BE2C (cell line): ENCODE measurements around the gene TTC28.

ENCODE experiments used
- DNase-seq: peaks from one replicate; pipeline ENCODE4 v3.0.0-alpha.2; 2020
- H3K27me3 ChIP-seq: fragments of 250-450 bp; sonication (Bioruptor Pico); 2 replicates; pipeline ENCODE4 v1.5.1; 2020; ENCODE audit warnings: mild to moderate bottlenecking
- H3K36me3 ChIP-seq: fragments of 250-450 bp; sonication (Bioruptor Pico); 2 replicates; pipeline ENCODE4 v1.5.1; 2020; ENCODE audit warnings: mild to moderate bottlenecking
- H3K4me1 ChIP-seq: fragments of 250-450 bp; sonication (Bioruptor Pico); 2 replicates; pipeline ENCODE4 v1.5.1; 2020
- H3K4me3 ChIP-seq: 2 replicates; pipeline ENCODE4 v1.5.1; 2011; ENCODE audit warnings: low read depth, low read length
- H3K9me3 ChIP-seq: fragments of 250-450 bp; sonication (Bioruptor Pico); 2 replicates; pipeline ENCODE4 v1.5.1; 2020
- TF ChIP-seq, protein P1 (sequence below): IDR thresholded peaks from 2 replicates; pipeline ENCODE4 v1.5.1; 2012; ENCODE audit warnings: mild to moderate bottlenecking, low read depth, low read length

The TTC28 gene

GRCh38 chr22:28142361-28142961 is 537.2 kb downstream of the TTC28 start:
- Histone ChIP-seq H3K36me3 (no peaks in the 10 kb centered on the region), H3K9me3 (no peaks in the 10 kb centered on the region), H3K4me1 (0 out of 2 replicates have a peak, but pooled peaks cover 2% of the 10 kb centered on the region), H3K27me3 (no peaks in the 10 kb centered on the region), H3K4me3 (no peak overlapping the region)
- TF ChIP-seq, protein P1, sequence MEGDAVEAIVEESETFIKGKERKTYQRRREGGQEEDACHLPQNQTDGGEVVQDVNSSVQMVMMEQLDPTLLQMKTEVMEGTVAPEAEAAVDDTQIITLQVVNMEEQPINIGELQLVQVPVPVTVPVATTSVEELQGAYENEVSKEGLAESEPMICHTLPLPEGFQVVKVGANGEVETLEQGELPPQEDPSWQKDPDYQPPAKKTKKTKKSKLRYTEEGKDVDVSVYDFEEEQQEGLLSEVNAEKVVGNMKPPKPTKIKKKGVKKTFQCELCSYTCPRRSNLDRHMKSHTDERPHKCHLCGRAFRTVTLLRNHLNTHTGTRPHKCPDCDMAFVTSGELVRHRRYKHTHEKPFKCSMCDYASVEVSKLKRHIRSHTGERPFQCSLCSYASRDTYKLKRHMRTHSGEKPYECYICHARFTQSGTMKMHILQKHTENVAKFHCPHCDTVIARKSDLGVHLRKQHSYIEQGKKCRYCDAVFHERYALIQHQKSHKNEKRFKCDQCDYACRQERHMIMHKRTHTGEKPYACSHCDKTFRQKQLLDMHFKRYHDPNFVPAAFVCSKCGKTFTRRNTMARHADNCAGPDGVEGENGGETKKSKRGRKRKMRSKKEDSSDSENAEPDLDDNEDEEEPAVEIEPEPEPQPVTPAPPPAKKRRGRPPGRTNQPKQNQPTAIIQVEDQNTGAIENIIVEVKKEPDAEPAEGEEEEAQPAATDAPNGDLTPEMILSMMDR, result no peak
- DNase-seq, result no peak

DNA sequence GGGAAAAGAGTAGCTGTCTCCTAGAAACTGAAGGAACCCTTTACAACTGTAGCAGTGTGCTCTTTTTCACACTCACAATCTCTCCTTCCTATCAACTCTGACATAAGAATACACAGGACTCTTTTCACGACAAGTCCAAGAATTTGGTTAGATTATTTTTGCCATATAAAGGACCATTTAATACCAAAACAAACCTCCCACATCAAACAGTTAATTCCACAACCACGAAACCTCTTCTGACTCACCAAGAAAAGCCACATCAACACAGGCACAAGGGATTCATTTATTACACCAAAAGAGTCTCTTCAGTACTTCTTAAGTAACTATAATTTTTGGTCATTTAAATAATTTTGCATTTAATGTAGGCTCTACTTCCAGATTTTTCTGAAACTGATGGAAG is 538.0 kb downstream of the TTC28 start:
- H3K27me3 ChIP-seq, result no peaks in the 10 kb centered on the region

DNA sequence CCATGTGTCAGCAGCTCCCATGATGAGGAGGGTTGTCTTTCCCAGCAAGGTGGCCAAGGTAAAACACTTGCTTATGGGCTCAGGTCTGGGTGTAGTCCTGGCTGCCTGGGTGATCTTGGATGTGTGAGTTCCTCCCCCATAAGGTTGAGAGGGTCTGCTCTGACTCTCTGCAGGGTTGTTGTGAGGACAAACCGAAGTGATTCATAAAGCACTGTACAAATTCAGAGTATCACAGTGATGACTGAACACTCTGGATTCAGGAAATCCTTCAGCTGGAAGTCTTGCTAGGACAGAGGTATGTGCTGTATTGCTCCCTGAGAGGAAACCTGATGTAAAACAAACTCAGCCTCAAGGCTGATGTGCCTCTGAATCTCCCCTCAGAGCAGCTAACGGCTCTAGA is 539.7 kb downstream of the TTC28 start:
- DNase-seq, result no peak
- H3K4me3 ChIP-seq, result no peak overlapping the region
- TF ChIP-seq, protein P1, result no peak
- H3K4me1 ChIP-seq, result no peaks in the 10 kb centered on the region
- no peaks in the 10 kb centered on the region for H3K36me3 ChIP-seq
- no peaks in the 10 kb centered on the region for H3K9me3 ChIP-seq
- no peaks in the 10 kb centered on the region for H3K27me3 ChIP-seq

More for the DNA sequence above, 538.0 kb downstream of the TTC28 start:
- TF ChIP-seq, protein P1, result no peak
- 0 out of 2 replicates have a peak, but pooled peaks cover 2% of the 10 kb centered on the region for H3K4me1 ChIP-seq
- no peak for DNase-seq
- H3K4me3 ChIP-seq, result no peak overlapping the region
- H3K36me3 ChIP-seq, result no peaks in the 10 kb centered on the region
- no peaks in the 10 kb centered on the region for H3K9me3 ChIP-seq

DNA sequence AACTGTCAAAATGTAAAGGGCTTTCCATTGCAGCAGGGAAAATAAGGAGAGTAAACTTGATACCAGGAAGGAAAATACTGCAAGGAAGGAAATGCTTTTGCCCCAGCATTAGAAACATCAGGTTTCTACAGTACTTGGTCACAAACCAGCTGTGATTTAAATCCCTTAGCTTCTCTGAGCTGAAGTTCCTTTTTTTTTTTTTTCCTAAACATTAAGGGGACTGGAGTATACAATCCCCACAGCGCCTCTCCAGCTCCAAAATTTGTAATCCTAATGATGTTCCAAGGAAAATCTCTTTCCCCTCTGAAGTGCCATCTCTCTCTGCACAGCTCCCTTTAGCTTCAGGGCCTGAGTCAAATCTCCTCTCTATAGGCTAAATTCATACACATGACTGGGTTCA is 540.1 kb downstream of the TTC28 start:
- Histone ChIP-seq H3K9me3 (no peaks in the 10 kb centered on the region), H3K4me3 (no peak overlapping the region), H3K4me1 (no peaks in the 10 kb centered on the region), H3K36me3 (no peaks in the 10 kb centered on the region), H3K27me3 (no peaks in the 10 kb centered on the region)
- TF ChIP-seq, protein P1, result no peak
- DNase-seq, result no peak

DNA sequence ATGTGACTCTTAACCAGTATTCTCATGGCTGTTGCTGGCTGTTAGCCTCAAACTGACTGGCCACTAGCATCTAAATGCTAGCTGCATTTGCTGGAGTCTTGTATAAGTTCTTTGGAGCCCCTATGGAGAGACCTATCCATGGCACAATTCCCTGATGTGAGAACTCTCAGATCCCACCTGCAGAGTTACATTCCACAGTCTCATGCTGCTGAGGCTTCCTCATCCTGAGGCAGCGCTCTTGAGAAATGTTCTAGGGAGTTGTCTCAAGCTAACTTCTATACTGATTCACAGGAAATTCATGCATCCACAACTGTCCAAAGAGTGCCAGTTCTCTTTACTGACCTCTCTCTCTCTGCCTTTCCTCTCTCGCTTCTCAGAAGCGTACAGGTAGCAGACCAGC is 542.6 kb downstream of the TTC28 start:
- no peak for DNase-seq
- Histone ChIP-seq H3K9me3 (no peaks in the 10 kb centered on the region), H3K36me3 (no peaks in the 10 kb centered on the region), H3K27me3 (no peaks in the 10 kb centered on the region), H3K4me3 (no peak overlapping the region), H3K4me1 (no peaks in the 10 kb centered on the region)
- TF ChIP-seq, protein P1, result no peak

DNA sequence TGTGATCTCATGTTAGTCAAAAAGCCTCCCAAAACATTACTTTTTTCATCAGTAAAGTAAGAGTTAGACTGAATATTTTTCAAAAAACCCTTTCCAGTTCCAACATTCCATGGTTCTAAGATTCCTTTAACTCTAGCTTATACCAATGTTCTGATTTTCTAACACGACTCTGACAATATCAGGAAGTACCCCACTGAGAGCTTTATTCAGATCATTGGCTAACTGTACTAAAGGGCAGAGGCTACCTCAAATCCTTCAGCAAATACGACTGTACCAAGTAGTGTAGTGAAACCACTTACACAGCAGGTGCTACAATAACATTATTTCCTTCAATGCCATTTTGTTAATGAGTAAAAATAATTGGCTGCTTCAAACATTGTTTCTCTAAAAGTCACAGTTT is 547.2 kb downstream of the TTC28 start:
- no peaks in the 10 kb centered on the region for H3K9me3 ChIP-seq
- H3K36me3 ChIP-seq, result no peaks in the 10 kb centered on the region
- H3K4me1 ChIP-seq, result 0 out of 2 replicates have a peak, but pooled peaks cover 2% of the 10 kb centered on the region
- H3K4me3 ChIP-seq, result no peak overlapping the region
- DNase-seq, result no peak
- TF ChIP-seq, protein P1, result no peak
- H3K27me3 ChIP-seq, result no peaks in the 10 kb centered on the region
